AG10803 (cell line): ENCODE measurements around the gene GRAPL.
"Not testable (repeated sequence)": the region's sequence is repeated elsewhere in the genome, so short reads cannot be mapped to it uniquely, and the experiment has no call there.

Source experiments
- DNase-seq: peaks from one replicate; pipeline ENCODE4 v3.0.0; 2010; ENCODE audit warnings: low read depth
- H3K4me3 ChIP-seq: 2 replicates; pipeline ENCODE4 v1.5.1; 2011; ENCODE audit warnings: mild to moderate bottlenecking, low read length, control low read depth

The GRAPL gene

GRCh38 chr17:19181040-19181875 is 53.9 kb downstream of the GRAPL start:
- not testable (repeated sequence) for DNase-seq, H3K4me3 ChIP-seq

- DNase-seq, H3K4me3 ChIP-seq: not testable (repeated sequence)
Observed at GRCh38 chr17:19187883-19188869, 60.8 kb downstream of the GRAPL start.

- DNase-seq, H3K4me3 ChIP-seq: not testable (repeated sequence)
Observed at GRCh38 chr17:19188870-19189708, 61.7 kb downstream of the GRAPL start.

- H3K4me3 ChIP-seq, DNase-seq: not testable (repeated sequence)
Observed at GRCh38 chr17:19189781-19190405, 62.5 kb downstream of the GRAPL start.

DNA sequence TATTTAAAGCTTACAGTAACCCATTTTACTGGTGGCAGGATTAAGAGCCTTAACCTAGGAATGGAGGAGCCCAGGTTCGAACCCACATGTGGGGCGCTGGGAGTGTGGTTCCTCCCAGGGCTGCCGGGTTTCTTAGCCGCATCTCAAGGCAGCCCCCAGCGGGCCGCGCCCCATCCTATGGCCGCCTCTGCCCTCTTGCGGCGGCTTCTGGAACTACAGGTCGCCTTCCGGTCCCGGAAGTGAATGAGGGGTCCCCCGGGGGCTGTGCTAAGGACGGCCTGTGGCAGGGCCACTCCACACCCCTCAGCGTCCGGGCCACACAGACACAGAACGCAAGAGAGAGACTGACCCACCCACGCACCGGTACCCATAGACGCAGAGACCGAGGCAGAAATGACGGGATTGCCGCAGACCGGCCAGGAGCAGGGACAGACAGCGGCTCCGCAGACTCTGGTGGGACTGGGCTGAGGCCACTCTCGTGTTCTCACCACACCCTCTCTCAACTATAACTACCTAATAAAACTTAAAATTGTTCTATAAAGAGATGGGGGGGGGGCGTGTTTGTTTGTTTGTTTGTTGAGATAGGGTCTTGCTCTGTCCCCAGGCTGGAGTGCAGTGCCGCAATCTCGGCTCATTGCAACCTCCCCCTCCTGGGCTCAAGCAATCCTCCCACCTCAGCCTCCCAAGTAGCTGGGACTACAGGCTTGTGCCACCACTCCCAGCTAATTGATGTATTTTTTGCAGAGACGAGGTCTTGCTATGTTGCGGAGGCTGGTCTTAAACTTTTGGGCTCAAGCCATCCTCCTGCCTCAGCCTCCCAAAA is 69.2 kb downstream of the GRAPL start:
- DNase-seq, result not testable (repeated sequence)

DNA sequence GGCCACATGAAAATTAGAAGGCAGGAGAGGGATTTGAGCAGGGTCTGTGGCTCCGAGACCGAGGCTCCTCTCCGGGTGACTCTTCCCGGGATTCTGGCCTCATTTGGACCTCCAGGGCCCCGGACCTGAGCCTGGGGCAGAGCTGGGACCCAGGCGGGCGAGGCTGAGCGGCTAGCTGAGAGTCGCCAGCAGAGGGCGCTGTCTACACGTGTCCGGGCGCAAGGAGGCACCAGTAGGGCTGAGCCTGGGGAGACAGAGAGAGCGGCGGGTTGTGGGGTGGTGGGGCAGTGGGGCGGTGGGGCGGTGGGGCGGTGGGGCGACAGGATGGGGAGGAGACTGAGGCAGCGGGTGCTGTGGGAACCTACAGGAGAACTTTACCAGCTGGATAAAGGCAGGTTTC is 75.1 kb downstream of the GRAPL start:
- not testable (repeated sequence) for H3K4me3 ChIP-seq, DNase-seq

More for the DNA sequence above, 69.2 kb downstream of the GRAPL start:
- H3K4me3 ChIP-seq, result peak overlapping the region; percentile 44

DNA sequence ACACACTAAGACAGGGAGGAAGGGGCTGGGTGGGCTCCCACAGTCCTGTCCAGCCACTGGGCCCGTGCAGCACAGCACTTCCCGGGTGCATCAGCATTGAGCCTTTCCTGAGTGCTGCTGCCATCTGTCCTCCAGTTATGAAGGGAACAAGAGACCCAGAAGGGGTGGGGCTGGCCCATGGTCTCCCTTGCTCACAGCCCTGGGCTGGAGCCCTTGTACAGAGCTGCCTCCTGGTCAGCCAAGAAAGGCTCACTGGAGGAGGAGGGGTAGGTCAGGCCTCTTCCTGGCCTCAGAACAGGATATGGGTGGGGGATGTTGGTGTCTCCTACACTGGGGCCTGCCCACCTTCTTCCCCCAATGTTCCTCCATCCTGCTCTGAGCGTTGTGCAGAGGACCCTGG is 76.0 kb downstream of the GRAPL start:
- not testable (repeated sequence) for DNase-seq, H3K4me3 ChIP-seq
